GM18517 (cell line): ENCODE data around the gene NCAPH2.

ENCODE experiments used
- ATAC-seq: cut with Tn5 transposase; IDR thresholded peaks from one replicate; pipeline ENCODE4 v1.9.1; 2021; ENCODE audit warnings: mild to moderate bottlenecking, moderate library complexity; ENCODE audit not compliant: unreplicated experiment

The NCAPH2 gene

DNA sequence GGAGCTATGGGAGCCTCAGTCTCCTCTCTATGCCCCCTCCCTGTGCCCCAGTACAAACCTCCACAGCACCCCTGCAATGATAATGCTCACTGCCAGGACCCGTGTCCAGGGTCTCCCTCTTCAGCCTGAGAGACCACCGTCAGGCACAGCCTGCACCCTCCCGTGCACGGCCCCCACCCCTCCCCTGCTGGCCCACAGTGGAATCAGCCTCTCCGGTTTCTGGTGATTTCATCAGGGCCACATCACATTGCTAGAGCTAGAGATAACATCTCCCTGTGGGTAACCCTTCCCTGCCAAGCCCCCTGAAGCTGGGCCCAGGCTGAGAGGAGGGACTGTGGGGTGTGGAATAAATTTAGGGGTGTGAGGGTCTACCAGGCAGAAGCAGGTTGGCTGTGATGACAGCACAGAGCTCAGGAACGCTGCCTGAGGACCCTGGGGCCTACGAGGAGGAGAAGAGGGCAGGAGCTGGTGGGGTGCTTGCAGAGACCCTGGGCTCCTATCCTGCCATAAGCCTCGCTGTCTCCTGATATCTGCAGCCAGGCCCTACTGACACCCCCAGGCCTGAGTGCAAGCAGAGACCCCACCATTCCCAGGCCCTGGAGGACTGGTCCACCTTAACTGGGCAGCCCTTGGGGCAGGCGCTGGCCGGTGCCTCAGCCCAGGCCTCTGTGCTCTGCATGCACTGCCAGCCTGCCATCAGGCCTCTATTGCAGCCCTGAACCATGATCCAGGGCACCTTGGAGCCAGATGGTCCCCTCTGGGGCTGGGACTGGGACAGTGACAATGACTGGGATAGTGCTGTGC lies 37.7 kb downstream of the NCAPH2 start, which contains the start of gene KLHDC7B:
Gene KLHDC7B, plus strand, starts transcription at position 378 of the 804 bp plus-strand sequence. Its CDS starts 345 bp downstream, at position 723.
- ATAC-seq: no peak

- ATAC-seq: no peak
Measured at GRCh38 chr22:50546326-50547262, 38.6 kb downstream of the NCAPH2 start.

GRCh38 chr22:50547263-50547985 lies 39.4 kb downstream of the NCAPH2 start:
- no peak for ATAC-seq

DNA sequence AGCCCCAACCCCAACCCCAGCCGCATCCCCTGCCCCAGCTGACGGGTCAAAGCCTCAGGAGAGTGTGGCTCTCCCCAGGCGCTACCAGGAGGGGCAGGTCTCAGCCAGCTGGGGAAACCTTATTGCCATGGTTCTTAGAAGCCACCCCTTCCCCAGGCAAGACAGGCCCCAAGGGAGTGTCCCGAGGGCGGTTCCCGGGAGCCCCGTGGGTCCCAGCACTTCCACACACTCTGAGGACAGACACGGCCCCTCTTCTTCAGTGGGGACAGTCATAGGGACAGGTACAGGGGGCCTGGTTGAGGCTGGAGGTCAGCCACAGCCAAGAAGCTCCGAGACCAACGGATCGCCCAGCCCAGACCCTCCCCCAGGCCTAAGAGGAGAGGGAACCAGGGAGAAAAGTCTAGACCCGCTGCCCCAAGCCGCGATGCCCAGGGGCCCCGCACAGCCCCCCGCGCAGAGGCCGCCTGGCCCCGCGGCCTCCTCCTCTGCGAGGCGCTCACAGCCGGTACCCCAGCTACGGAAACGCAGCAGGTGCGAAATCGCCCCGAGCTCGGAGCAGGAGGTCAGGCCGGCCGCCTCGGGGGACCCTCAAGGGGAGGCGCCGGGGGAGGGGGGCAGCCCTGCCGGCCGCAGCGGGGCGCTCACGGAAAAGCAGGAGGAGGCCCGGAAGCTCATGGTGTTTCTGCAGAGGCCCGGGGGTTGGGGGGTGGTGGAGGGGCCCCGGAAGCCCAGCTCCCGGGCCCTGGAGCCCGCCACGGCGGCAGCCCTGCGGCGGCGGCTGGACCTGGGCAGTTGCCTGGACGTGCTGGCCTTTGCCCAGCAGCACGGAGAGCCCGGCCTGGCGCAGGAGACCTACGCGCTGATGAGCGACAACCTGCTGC lies 40.3 kb downstream of the NCAPH2 start:
- ATAC-seq: no peak

DNA sequence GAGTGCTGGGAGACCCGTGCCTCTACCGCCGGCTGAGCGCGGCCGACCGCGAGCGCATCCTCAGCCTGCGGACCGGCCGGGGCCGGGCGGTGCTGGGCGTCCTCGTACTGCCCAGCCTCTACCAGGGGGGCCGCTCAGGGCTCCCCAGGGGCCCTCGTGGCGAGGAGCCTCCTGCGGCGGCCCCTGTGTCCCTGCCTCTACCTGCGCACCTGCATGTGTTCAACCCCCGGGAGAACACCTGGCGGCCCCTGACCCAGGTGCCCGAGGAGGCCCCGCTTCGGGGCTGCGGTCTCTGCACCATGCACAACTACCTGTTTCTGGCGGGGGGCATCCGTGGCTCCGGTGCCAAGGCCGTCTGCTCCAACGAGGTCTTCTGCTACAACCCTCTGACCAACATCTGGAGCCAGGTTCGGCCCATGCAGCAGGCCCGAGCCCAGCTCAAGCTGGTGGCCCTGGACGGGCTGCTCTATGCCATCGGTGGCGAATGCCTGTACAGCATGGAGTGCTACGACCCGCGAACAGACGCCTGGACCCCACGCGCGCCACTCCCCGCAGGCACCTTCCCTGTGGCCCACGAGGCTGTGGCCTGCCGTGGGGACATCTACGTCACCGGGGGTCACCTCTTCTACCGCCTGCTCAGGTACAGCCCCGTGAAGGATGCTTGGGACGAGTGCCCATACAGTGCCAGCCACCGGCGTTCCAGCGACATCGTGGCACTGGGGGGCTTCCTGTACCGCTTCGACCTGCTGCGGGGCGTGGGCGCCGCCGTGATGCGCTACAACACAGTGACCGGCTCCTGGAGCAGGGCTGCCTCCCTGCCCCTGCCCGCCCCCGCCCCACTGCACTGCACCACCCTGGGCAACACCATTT lies 41.1 kb downstream of the NCAPH2 start:
- ATAC-seq: no peak

DNA sequence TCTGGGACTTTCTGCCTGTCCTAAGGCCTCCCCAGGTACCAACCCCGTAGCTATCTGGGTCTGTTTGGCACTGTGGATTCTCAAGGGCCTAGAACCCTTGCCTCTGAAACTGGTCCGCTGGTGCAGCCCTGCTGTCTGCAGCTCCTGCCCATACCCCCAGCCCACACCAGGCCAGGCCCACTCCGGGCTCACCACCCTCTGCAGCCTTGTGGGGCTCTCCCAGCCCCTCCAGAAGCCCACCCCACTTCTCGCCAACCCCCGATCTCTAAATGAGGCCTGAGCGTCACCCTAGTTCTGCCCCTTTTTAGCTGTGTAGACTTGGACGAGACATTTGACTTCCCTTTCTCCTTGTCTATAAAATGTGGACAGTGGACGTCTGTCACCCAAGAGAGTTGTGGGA lies 42.4 kb downstream of the NCAPH2 start:
- ATAC-seq: no peak

GRCh38 chr22:50551160-50551752 lies 43.2 kb downstream of the NCAPH2 start:
- ATAC-seq: no peak

- ATAC-seq: no peak
Measured at GRCh38 chr22:50553310-50553709, 45.3 kb downstream of the NCAPH2 start.

- ATAC-seq: no peak
Measured at GRCh38 chr22:50556703-50557102, 48.7 kb downstream of the NCAPH2 start.

DNA sequence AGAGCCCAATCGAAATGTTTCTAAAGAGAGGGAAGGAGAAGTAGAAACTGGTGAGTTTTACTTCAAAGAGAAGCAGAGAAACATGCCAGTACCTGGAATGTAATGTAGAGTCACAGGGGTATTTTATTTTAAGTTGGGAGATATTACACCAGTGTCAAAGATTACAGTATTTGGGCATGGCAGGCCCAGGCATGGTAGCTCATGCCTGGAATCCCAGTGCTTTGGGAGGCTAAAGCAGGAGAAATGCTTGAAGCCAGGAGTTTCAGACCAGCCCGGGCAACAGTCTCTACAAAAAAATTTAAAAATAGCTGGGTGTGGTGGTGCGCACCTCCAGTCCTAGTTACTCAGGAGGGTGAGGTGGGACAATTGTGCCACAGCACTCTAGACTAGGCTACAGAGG lies 52.0 kb downstream of the NCAPH2 start:
- ATAC-seq: no peak

- no peak for ATAC-seq
Measured at GRCh38 chr22:50561401-50562358, 53.7 kb downstream of the NCAPH2 start.

- peak; percentile 81 for ATAC-seq
Measured at GRCh38 chr22:50562523-50563412, 54.7 kb downstream of the NCAPH2 start, which contains the start of gene SYCE3. Gene SYCE3 (minus strand): TSS chr22:50562919. CDS start chr22:50556405, 6,514 bp downstream.

DNA sequence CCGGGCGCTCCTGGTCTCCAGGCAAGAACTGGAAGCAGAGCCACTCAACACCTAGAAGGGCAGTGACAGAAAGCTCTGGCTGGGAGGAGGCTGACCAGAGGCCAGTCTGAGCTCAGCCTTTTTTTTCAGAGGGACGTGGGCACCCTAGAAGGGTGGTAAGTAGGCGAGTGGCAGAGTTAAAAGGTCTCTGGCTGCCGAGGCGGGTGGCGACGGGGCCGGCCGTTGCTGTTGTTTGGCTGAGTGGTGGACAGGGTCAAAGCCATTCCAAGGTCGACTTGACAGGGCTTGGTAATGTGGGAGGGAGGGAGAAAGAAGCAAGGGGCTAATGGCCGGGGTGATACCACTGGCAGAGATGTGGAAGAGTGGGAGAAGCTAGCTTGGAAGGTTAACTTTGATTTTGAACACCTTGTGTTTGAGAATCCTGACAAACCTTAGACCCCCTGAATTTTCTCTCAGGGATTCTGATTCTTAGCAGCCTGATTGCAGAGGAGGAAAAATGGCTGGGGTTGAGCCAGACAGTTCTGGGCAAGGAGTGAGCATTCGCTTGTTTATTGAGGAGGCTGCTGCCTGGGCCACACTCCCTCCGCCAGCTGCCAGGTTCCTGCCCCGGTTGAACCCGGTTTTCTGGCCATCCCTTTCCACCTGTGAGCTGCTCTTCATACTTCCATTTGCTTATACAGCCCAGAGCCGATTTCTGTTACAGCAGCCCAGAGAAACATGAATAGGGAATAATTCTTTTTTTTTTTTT lies 55.6 kb downstream of the NCAPH2 start:
- ATAC-seq: peak; percentile 13

- ATAC-seq: no peak
Measured at GRCh38 chr22:50564289-50564688, 56.3 kb downstream of the NCAPH2 start.

DNA sequence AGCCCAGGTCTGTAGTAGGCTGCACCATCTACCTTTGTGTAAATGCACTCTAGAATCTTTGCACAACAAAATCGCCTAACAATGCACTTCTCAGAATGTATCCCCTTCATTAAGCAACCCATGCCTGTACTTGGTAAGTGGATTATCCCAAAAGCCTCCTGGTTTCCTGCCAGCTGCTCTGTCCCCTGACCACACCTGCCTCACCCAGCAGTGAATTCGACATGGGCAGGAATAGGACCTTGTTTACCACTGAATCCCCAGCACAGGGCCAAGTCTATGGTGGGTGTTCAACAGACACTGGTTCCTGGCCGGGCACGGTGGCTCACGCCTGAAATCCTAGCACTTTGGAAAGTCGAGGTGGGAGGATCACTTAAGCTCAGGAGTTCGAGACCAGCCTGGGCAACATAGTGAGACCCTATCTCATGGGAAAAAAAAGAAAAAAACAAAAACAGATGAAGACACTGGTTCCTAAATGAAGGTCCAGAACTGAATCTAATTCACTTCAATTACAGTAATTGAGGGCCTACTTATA lies 59.8 kb downstream of the NCAPH2 start:
- ATAC-seq: no peak

DNA sequence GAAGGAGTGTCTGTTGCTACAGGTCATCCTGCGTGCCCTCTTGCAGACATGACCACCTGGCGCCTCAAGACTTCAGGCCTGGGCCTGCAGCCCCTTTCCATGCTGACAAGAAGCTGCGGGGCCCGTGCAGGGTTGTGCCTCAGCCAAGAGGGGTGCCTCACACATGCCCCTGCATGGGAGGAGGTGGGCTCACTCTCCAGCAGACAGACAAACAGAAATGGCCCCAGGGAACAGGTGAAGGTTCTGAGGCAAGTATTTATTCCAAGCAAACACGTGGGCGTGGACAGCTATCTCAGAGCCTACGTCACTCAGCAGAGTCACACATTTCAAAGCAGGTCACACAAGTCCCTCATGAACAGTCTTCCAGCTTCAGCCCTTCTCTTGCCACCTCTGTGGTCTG lies 60.6 kb downstream of the NCAPH2 start:
- no peak for ATAC-seq
